ENCODE data around the gene CAB39L.

The CAB39L gene

GRCh38 chr13:49441312-49441711, 2.6 kb downstream of the CAB39L start:
- Histone ChIP-seq H3K4me1 (ENCODE audit: insufficient read depth, low read length, poor library complexity, severe bottlenecking) (peaks cover 19% of the 10 kb centered on the region), H3K4me3 (ENCODE audit: low read length, poor library complexity, severe bottlenecking) (no peak overlapping the region), H3K27me3 (ENCODE audit: insufficient read depth, low read length, poor library complexity, severe bottlenecking) (no peaks in the 10 kb centered on the region), H2AFZ (ENCODE audit: low read length) (no peak overlapping the region), H3K9me3 (ENCODE audit: insufficient read depth, low read depth, low read length) (no peaks in the 10 kb centered on the region), H3K9ac (ENCODE audit: low read depth, low read length, poor library complexity, severe bottlenecking) (no peak overlapping the region), H4K20me1 (ENCODE audit: insufficient read depth, low read length, poor library complexity, severe bottlenecking) (no peaks in the 10 kb centered on the region), H3K4me2 (ENCODE audit: low read depth, low read length, poor library complexity, severe bottlenecking) (no peak overlapping the region), H3K9me2 (replicated peaks; ENCODE audit: low read depth, low read length) (no peaks in the 10 kb centered on the region), H3K79me2 (ENCODE audit: insufficient read depth, low read length) (peaks cover 26% of the 10 kb centered on the region; the same call in 1 of the 2 replicates), H3K36me3 (ENCODE audit: insufficient read depth, low read length) (no peaks in the 10 kb centered on the region), H3F3A (ENCODE audit: low read depth) (peaks cover 7% of the 10 kb centered on the region; the same call in 1 of the 2 replicates)
- TF ChIP-seq EZH2phosphoT487 (IDR thresholded peaks at IDR 0.05; ENCODE audit: borderline replicate concordance): no peak
- TF ChIP-seq, protein P1, sequence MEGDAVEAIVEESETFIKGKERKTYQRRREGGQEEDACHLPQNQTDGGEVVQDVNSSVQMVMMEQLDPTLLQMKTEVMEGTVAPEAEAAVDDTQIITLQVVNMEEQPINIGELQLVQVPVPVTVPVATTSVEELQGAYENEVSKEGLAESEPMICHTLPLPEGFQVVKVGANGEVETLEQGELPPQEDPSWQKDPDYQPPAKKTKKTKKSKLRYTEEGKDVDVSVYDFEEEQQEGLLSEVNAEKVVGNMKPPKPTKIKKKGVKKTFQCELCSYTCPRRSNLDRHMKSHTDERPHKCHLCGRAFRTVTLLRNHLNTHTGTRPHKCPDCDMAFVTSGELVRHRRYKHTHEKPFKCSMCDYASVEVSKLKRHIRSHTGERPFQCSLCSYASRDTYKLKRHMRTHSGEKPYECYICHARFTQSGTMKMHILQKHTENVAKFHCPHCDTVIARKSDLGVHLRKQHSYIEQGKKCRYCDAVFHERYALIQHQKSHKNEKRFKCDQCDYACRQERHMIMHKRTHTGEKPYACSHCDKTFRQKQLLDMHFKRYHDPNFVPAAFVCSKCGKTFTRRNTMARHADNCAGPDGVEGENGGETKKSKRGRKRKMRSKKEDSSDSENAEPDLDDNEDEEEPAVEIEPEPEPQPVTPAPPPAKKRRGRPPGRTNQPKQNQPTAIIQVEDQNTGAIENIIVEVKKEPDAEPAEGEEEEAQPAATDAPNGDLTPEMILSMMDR (conservative IDR thresholded peaks at IDR 0.05; ENCODE audit: low read length): no peak

DNA sequence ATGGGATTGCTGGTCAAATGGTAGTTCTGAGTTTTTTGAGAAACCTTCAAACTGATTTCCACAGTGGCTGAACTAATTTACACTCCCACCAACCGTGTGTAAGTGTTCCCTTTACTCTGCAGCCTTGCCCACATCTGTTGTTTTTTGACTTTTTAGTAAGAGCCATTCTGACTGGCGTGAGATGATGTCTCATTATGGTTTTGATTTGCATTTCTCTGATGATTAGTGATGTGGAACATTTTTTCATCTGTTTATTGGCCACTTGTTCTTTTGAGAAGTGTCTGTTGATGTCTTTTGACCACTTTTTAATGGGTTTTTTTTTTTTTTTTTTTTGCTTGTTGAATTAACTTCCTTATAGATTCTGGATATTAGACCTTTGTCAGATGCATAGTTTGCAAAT, 4.3 kb downstream of the CAB39L start:
- Histone ChIP-seq H3K4me2 (ENCODE audit: low read depth, low read length, poor library complexity, severe bottlenecking) (no peak overlapping the region), H3K79me2 (ENCODE audit: insufficient read depth, low read length) (0 out of 2 replicates have a peak, but pooled peaks cover 11% of the 10 kb centered on the region), H3K9me3 (ENCODE audit: insufficient read depth, low read depth, low read length) (no peaks in the 10 kb centered on the region), H3K9me2 (replicated peaks; ENCODE audit: low read depth, low read length) (no peaks in the 10 kb centered on the region), H3K27me3 (ENCODE audit: insufficient read depth, low read length, poor library complexity, severe bottlenecking) (no peaks in the 10 kb centered on the region), H4K20me1 (ENCODE audit: insufficient read depth, low read length, poor library complexity, severe bottlenecking) (no peaks in the 10 kb centered on the region), H3F3A (ENCODE audit: low read depth) (peaks cover 3% of the 10 kb centered on the region; the same call in 1 of the 2 replicates), H3K9ac (ENCODE audit: low read depth, low read length, poor library complexity, severe bottlenecking) (no peak overlapping the region), H2AFZ (ENCODE audit: low read length) (no peak overlapping the region), H3K36me3 (ENCODE audit: insufficient read depth, low read length) (no peaks in the 10 kb centered on the region), H3K4me1 (ENCODE audit: insufficient read depth, low read length, poor library complexity, severe bottlenecking) (peaks cover 9% of the 10 kb centered on the region), H3K4me3 (ENCODE audit: low read length, poor library complexity, severe bottlenecking) (no peak overlapping the region)
- TF ChIP-seq, protein P1 (conservative IDR thresholded peaks at IDR 0.05; ENCODE audit: low read length): no peak
- TF ChIP-seq EZH2phosphoT487 (IDR thresholded peaks at IDR 0.05; ENCODE audit: borderline replicate concordance): no peak

DNA sequence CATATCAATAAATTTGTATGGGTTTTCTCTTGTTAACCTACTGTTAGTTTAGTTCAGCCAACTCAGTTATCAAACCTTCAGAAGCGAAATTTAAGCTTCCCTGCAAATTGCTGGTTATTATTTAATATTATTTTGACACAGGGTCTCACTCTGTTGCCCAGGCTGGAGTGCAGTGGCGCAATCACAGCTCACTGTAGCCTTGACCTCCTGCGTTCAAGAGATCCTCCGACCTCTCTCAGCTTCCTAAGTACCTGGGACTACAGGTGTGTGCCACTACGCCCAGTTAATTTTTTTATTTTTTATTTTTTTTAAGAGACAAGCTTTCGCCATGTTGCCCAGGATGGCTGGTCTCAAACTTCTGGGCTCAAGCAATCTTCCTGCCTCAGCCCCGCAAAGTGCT, 6.2 kb downstream of the CAB39L start:
- H2AFZ ChIP-seq (ENCODE audit: low read length): no peak overlapping the region
- no peaks in the 10 kb centered on the region for H3F3A ChIP-seq (ENCODE audit: low read depth)
- H3K27me3 ChIP-seq (ENCODE audit: insufficient read depth, low read length, poor library complexity, severe bottlenecking): no peaks in the 10 kb centered on the region
- H4K20me1 ChIP-seq (ENCODE audit: insufficient read depth, low read length, poor library complexity, severe bottlenecking): no peaks in the 10 kb centered on the region
- 0 out of 2 replicates have a peak, but pooled peaks cover 6% of the 10 kb centered on the region for H3K79me2 ChIP-seq (ENCODE audit: insufficient read depth, low read length)
- no peaks in the 10 kb centered on the region for H3K36me3 ChIP-seq (ENCODE audit: insufficient read depth, low read length)
- no peak overlapping the region for H3K4me2 ChIP-seq (ENCODE audit: low read depth, low read length, poor library complexity, severe bottlenecking)
- no peak overlapping the region for H3K9ac ChIP-seq (ENCODE audit: low read depth, low read length, poor library complexity, severe bottlenecking)
- no peaks in the 10 kb centered on the region for H3K9me2 ChIP-seq (replicated peaks; ENCODE audit: low read depth, low read length)
- H3K4me1 ChIP-seq (ENCODE audit: insufficient read depth, low read length, poor library complexity, severe bottlenecking): peaks cover 4% of the 10 kb centered on the region
- H3K4me3 ChIP-seq (ENCODE audit: low read length, poor library complexity, severe bottlenecking): no peak overlapping the region
- H3K9me3 ChIP-seq (ENCODE audit: insufficient read depth, low read depth, low read length): no peaks in the 10 kb centered on the region
- TF ChIP-seq EZH2phosphoT487 (IDR thresholded peaks at IDR 0.05; ENCODE audit: borderline replicate concordance): no peak
- TF ChIP-seq, protein P1 (conservative IDR thresholded peaks at IDR 0.05; ENCODE audit: low read length): no peak
